Activated CD4-positive, alpha-beta memory T cell treated with anti-CD3 and anti-CD28 coated beads for 36 hours (primary cell): Measurements from ENCODE around the gene GOLGA6C. TPM values are rescaled to one million over a fixed set of nuclear protein-coding genes. Genes with fewer than 3 reads are reported as not detected.
"Not testable (repeated sequence)": the region's sequence is repeated elsewhere in the genome, so short reads cannot be mapped to it uniquely, and the experiment has no call there.

Experiments
- CTCF ChIA-PET: fragments of 350-600 bp; sonication (Branson Sonifier 250); formaldehyde crosslinking; loops from one replicate; lab custom pipeline; 2021; ENCODE audit warnings: antibody characterized with exemption, inconsistent platforms; lab: Charles Lee
- POLR2A ChIA-PET: fragments of 350-600 bp; sonication (Branson Sonifier 250); formaldehyde crosslinking; loops from one replicate; lab custom pipeline; 2021; ENCODE audit warnings: antibody characterized with exemption; lab: Charles Lee
- DNase-seq: peaks from one replicate; pipeline ENCODE4 v3.0.0-alpha.2; 2020
- H3K27ac Mint-ChIP-seq: one replicate; pipeline ENCODE4 v1.8.0; 2021; ENCODE audit warnings: mixed read lengths
- H3K27me3 Mint-ChIP-seq: one replicate; pipeline ENCODE4 v1.8.0; 2021; ENCODE audit warnings: mixed read lengths
- H3K36me3 Mint-ChIP-seq: one replicate; pipeline ENCODE4 v1.8.0; 2021; ENCODE audit warnings: mixed read lengths
- H3K4me1 Mint-ChIP-seq: one replicate; pipeline ENCODE4 v1.8.0; 2021; ENCODE audit warnings: low read depth, mixed read lengths
- H3K4me3 Mint-ChIP-seq: one replicate; pipeline ENCODE4 v1.8.0; 2021; ENCODE audit warnings: mild to moderate bottlenecking, mixed read lengths
- H3K9me3 Mint-ChIP-seq: one replicate; pipeline ENCODE4 v1.8.0; 2021; ENCODE audit warnings: mixed read lengths
- intact Hi-C: fragments of 100-400 bp; cut with micrococcal nuclease; formaldehyde crosslinking; loops from one replicate; pipeline ENCODE4 v1.15.1; 2023
- total RNA-seq, 2 experiments: library from RNA; stranded (reverse); gene quantifications; one replicate each; pipeline ENCODE4 v1.2.3, GENCODE V29; 2021

The GOLGA6C gene, protein sequence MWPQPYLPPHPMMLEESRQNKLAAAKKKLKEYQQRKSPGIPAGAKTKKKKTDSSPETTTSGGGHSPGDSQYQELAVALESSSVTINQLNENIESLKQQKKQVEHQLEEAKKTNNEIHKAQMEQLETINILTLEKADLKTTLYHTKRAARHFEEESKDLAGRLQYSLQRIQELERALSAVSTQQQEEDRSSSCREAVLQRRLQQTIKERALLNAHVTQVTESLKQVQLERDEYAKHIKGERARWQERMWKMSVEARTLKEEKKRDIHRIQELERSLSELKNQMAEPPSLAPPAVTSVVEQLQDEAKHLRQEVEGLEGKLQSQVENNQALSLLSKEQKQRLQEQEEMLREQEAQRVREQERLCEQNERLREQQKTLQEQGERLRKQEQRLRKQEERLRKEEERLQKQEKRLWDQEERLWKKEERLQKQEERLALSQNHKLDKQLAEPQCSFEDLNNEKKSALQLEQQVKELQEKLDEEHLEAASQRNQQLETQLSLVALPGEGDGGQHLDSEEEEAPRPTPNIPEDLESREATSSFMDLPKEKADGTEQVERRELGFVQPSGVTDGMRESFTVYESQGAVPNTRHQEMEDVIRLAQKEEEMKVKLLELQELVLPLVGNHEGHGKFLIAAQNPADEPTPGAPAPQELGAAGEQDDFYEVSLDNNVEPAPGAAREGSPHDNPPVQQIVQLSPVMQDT
- total RNA-seq: not detected

DNA sequence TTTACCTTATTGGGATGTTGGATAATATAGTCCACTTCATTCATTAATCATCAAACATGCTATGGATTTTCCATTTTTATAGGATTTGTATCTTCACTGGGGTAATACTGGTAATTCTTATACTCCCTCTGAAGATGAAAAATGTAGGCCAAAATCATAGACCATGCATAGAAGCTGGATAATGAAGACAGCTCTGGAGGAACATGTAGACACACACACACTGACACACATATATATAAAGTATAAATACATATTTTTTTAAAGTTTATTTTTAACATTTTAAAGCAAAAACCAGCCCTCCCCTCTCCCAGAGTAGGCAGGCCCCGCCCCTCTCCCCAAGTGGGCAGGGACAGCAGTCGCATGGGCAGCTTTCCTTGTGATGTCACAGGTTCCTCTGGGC lies at the start of gene GOLGA6C:
Gene GOLGA6C, plus strand, starts transcription at position 301 of the 400 bp plus-strand sequence. CDS start 265 bp downstream, outside the sequence.
- H3K4me1 Mint-ChIP-seq, H3K4me3 Mint-ChIP-seq, H3K27ac Mint-ChIP-seq, CTCF ChIA-PET, H3K9me3 Mint-ChIP-seq, POLR2A ChIA-PET, H3K27me3 Mint-ChIP-seq, DNase-seq, H3K36me3 Mint-ChIP-seq, intact Hi-C loops: not testable (repeated sequence)

DNA sequence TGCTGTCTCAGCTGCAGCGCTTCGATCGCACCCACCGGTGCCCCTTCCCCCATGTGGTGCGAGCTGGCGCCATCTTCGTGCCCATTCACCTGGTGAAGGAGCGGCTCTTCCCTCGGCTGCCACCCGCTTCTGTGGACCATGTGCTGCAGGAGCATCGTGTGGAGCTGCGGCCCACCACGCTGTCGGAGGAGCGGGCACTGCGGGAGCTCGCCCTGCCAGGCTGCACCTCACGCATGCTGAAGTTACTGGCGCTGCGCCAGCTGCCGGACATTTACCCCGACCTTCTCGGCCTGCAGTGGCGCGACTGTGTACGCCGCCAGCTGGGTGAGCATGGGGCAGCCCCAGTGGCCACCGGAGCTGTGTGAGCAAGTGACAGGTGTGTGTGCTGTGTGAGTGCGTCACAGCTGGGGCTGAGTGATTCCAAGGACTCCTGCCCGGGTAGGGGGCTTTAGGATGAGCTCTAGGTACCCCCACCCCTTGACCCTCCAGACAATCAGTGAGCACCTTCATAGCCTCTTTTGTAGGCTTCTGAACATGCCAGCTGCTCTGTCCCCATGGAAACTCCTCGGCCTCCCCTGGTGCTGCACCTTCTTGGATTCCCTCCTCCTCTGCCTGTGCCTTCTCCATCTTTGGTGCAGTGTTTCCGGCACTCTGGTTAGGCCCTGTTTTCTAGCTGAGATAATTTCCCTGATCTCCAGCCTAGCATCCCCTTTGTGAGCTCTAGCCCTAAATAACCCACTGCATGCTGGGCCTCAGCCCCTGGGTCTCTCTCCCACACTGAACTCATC lies 49.4 kb upstream of the GOLGA6C start:
- no peak for DNase-seq
- Mint-ChIP-seq H3K27me3 (no peaks in the 10 kb centered on the region), H3K4me1 (peaks cover 22% of the 10 kb centered on the region), H3K27ac (no peak overlapping the region), H3K4me3 (no peak overlapping the region), H3K9me3 (no peaks in the 10 kb centered on the region), H3K36me3 (peaks cover 13% of the 10 kb centered on the region)
- intact Hi-C loops: loop anchor here (10.0 kb wide), 1 partner anchor 334 kb away; the partner anchor contains the start of gene SCAMP2
- ChIA-PET CTCF (interaction anchor here (0.8 to 2.7 kb wide), 5 partner anchors 165 to 258 kb away, joined by 3 to 18 read pairs (median 5); no protein-coding TSS in a partner anchor), POLR2A (no interaction called here)

DNA sequence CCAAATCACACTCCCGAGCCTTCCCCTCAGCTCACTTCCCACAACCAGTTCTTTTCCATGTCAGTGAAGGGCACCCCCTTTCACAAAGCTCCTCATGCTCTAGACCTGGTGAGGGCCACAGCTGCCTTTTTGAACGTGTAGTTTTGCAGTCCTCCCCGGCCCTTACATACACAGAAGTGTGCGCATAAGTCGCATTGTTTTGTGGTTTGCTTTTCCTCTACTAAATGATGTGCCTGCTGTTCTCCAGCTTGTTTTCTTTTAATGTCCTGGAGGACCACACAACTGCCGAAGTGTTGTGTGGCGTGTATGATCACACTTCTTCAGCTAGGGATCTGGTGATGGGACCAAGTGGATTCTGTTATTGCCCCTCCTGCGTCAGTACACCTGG lies 48.9 kb upstream of the GOLGA6C start:
- intact Hi-C loops: loop anchor here (10.0 kb wide), 1 partner anchor 334 kb away; the partner anchor contains the start of gene SCAMP2
- H3K4me1 Mint-ChIP-seq: peaks cover 16% of the 10 kb centered on the region
- H3K4me3 Mint-ChIP-seq: no peak overlapping the region
- CTCF ChIA-PET: interaction anchor here (0.8 to 2.7 kb wide), 4 partner anchors 166 to 259 kb away, joined by 3 to 18 read pairs (median 6); no protein-coding TSS in a partner anchor
- POLR2A ChIA-PET: no interaction called here
- H3K36me3 Mint-ChIP-seq: peaks cover 13% of the 10 kb centered on the region
- no peak for DNase-seq
- no peak overlapping the region for H3K27ac Mint-ChIP-seq
- no peaks in the 10 kb centered on the region for H3K9me3 Mint-ChIP-seq
- no peaks in the 10 kb centered on the region for H3K27me3 Mint-ChIP-seq

DNA sequence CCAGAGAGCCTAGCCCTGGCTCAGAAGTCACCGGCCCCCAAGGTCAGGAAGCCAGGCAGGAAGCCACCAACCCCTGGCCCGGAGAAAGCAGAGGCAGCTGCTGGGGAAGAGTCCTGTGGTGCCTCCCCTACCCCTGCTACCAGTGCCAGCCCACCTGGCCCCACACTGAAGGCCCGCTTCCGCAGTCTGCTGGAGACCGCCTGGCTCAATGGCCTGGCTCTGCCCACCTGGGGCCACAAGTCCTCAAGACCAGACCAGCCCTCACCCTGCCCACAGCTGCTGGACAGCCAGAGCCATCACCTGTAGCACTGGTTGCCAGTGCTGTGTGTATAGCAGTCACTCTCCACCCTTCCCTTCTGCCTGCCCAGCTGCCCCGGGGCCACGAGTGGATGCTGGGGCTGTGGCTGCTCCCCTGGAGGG lies 47.3 kb upstream of the GOLGA6C start:
- intact Hi-C loops: no loop called here
- Mint-ChIP-seq H3K36me3 (peaks cover 13% of the 10 kb centered on the region), H3K9me3 (no peaks in the 10 kb centered on the region), H3K27me3 (no peaks in the 10 kb centered on the region), H3K27ac (no peak overlapping the region), H3K4me1 (peaks cover 8% of the 10 kb centered on the region), H3K4me3 (no peak overlapping the region)
- CTCF ChIA-PET: interaction anchor here (1.9 kb wide), 1 partner anchor 181 kb away, joined by 5 read pairs; no protein-coding TSS in a partner anchor
- POLR2A ChIA-PET: no interaction called here
- DNase-seq: no peak

DNA sequence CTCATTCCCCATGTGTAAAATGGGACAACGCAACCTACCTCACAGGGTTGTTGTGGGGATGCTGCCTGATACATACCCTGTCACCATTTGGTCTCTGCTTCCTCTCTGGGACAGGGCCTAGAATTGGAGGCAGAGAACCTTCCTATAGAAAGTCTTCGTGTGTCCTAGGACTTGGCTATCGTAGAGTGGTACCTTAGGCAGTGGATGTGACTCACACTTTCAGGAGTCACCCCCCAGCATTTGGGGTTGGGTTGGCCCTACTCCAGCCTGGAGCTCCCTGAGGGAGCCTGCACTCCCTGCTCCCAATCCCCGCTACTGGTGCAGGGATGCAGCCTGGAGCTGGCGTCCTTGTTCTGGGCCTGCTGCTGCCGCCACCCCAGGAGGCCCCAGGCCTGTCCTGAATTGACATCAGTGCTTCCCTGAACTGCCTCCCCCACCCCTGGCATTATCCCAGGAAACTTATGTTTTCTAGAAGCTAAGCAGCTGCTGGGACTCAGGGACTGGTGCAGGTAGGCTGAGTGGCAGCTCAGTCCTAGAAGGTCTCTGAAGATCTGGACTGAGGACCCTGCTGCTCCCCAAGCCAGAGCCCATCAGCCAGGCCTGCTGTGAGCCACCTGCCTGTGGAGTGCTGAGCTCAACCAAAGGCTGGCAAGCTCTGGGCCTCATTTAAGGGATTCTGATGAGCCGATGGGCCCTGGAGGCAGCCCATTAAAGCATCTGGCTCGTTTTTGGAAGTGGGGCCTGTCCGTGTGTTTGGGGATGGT lies 46.5 kb upstream of the GOLGA6C start:
- POLR2A ChIA-PET: no interaction called here

DNA sequence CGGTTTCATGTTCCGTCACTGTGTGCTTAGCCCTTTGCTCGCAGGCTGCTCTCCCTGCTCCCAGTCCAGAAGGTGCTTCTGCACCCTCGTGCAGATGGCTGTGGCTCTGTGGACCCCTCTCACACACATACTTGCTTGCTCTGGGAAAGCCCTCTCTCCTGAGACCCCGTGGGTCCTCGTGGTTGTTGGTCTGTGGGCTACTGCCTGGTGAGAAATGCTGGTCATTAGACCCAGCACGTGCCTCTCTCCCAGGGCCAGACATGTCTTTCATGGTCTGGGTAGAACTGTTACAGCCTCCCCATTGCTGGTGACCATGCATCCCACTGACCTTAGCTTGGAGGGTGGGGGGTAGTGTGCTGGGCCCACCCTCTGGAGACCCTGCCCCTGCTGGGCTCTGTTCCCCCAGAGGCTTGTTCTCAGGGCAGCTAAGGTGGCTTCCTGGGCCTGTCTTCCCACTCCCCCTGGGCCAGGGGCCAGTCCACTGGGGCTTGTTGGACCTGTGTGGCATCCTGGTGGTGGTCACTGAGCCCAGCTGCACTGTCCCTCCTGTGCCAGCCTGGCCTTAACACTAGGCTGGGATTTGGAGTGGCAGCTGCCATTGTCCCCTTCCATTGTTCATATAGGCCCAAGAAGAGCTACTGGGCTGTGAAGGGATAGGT lies 45.8 kb upstream of the GOLGA6C start:
- POLR2A ChIA-PET: interaction anchor here (1.4 kb wide), 1 partner anchor 8 kb away, joined by 3 read pairs; no protein-coding TSS in a partner anchor
- intact Hi-C loops: no loop called here
- Mint-ChIP-seq H3K36me3 (peaks cover 13% of the 10 kb centered on the region), H3K9me3 (no peaks in the 10 kb centered on the region), H3K4me1 (peaks cover 8% of the 10 kb centered on the region), H3K27ac (no peak overlapping the region), H3K4me3 (no peak overlapping the region), H3K27me3 (no peaks in the 10 kb centered on the region)
- no peak for DNase-seq
- CTCF ChIA-PET: interaction anchor here (1.9 kb wide), 1 partner anchor 183 kb away, joined by 5 read pairs; no protein-coding TSS in a partner anchor

More for the DNA sequence above, 46.5 kb upstream of the GOLGA6C start:
- CTCF ChIA-PET: interaction anchor here (1.9 kb wide), 1 partner anchor 182 kb away, joined by 5 read pairs; no protein-coding TSS in a partner anchor
- Mint-ChIP-seq H3K4me1 (peaks cover 8% of the 10 kb centered on the region), H3K4me3 (no peak overlapping the region), H3K27me3 (no peaks in the 10 kb centered on the region), H3K9me3 (no peaks in the 10 kb centered on the region), H3K27ac (no peak overlapping the region), H3K36me3 (peaks cover 13% of the 10 kb centered on the region)
- intact Hi-C loops: no loop called here
- no peak for DNase-seq

DNA sequence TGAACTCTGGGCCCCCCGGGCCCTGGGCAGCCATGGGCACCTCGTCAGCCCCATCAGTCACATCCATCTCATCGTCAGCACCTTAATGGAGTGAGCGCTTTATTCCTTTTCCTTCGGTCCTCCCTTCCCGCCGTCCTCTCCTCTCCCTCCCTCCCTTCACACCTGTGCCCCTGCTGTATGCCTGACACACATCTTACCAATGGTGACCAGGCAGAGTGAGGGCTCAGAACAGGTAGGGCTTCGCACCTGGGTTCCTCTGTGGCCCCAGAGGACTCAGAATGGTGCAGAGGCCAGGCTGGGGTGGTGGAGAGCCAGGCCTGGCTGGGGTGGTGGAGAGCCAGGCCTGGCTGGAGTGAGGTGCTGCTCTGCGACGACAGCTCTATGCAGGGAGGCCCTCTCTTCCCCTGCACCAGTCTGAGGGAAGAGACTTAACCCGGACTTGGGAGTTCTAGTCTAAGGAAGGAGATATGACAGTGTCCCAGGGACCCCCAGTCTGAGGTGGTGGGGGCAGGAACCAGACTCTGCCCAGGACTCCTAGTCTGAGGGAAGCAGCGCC lies 44.8 kb upstream of the GOLGA6C start:
- H3K36me3 Mint-ChIP-seq: peaks cover 11% of the 10 kb centered on the region
- no peaks in the 10 kb centered on the region for H3K27me3 Mint-ChIP-seq
- H3K27ac Mint-ChIP-seq: no peak overlapping the region
- intact Hi-C loops: no loop called here
- CTCF ChIA-PET: no interaction called here
- H3K9me3 Mint-ChIP-seq: no peaks in the 10 kb centered on the region
- no peak for DNase-seq
- no peak overlapping the region for H3K4me3 Mint-ChIP-seq
- POLR2A ChIA-PET: interaction anchor here (1.4 kb wide), 1 partner anchor 9 kb away, joined by 3 read pairs; no protein-coding TSS in a partner anchor
- peaks cover 8% of the 10 kb centered on the region for H3K4me1 Mint-ChIP-seq

DNA sequence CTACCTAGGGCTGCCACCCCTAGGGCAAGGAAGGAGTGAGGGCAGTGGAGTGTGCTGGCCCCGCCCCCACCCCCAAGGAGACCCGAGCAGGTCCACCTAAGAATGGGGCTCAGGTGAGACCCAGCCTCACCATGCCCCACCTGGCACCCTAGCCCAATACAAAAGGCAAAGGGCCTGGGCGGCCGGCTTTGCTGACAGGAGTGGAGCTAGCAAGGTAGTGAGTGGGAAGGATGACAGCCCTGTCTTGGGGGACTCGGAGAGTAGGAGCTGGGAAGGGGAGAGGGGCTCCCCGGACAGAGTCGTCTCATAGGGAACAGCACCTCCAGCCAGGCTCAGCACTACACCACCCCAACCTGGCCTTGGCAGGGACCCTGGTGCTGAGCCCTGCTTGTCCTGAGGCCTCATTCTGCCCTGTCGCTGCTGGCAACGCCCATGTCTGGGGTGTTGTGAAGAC lies 44.3 kb upstream of the GOLGA6C start:
- no peak for DNase-seq
- Mint-ChIP-seq H3K4me3 (no peak overlapping the region), H3K4me1 (peaks cover 8% of the 10 kb centered on the region), H3K9me3 (no peaks in the 10 kb centered on the region), H3K27ac (no peak overlapping the region), H3K27me3 (no peaks in the 10 kb centered on the region), H3K36me3 (peaks cover 11% of the 10 kb centered on the region)
- intact Hi-C loops: no loop called here
- ChIA-PET POLR2A (interaction anchor here (1.4 kb wide), 1 partner anchor 9 kb away, joined by 3 read pairs; no protein-coding TSS in a partner anchor), CTCF (interaction anchor here (0.8 kb wide), 1 partner anchor 185 kb away, joined by 4 read pairs; no protein-coding TSS in a partner anchor)

DNA sequence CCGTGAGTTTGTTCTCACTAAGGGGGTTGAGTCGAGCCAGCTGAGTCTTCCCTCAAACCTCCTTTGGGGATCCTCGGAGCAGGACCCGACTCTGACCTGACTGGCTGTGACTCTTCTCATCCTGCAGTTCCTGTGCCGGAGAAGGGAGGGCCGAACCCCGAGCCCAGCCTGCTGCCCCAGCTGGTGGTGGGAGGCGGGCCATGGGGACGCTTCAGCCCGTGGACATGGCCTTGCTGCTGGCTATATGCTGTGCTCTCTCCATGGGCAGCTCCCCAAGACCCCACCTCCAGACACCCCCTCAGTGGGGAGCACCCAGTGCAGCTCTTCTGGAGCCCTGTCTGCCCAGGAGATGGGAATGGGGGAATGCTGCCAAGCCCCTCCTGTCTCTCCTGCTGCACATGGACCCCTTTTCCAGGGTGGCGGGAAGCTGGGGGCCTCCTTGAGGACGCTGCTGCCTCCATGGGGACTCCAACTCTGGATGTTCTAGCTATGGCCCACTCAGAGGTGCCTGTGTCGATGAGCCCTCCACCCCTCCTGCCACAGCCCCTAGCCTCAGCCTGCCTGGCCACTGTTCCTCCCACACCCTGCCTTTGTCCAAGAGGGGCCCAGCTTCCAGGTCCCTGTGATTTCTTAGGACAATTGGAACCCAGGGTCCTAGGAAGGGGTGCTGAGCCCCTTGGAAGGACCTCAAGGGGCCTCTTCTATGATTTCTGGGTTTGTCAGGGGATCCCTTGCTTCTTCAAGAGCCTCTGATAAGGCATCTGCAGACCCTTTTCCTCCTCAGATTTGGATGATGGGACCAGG lies 43.6 kb upstream of the GOLGA6C start:
- H3K4me1 Mint-ChIP-seq: peaks cover 3% of the 10 kb centered on the region
- DNase-seq: no peak
- no peak overlapping the region for H3K27ac Mint-ChIP-seq
- ChIA-PET CTCF (interaction anchor here (0.8 to 1.4 kb wide), 4 partner anchors 185 to 313 kb away, joined by 3 to 4 read pairs (median 3); partner anchors contain the start of gene FAM219B), POLR2A (interaction anchor here (1.3 kb wide), 1 partner anchor 191 kb away, joined by 4 read pairs; the partner anchor contains the start of gene PPCDC)
- no peak overlapping the region for H3K4me3 Mint-ChIP-seq
- H3K9me3 Mint-ChIP-seq: no peaks in the 10 kb centered on the region
- H3K36me3 Mint-ChIP-seq: peaks cover 8% of the 10 kb centered on the region
- H3K27me3 Mint-ChIP-seq: no peaks in the 10 kb centered on the region
- intact Hi-C loops: no loop called here
